Gastroesophageal sphincter (tissue), 3 donors: ENCODE measurements around the gene DHRSX.

ENCODE experiments used
- POLR2A ChIP-seq, 2 donors: fragments of 450-650 bp; IDR thresholded peaks; one replicate each; pipeline ENCODE4 v1.6.1; 2017; ENCODE audit warnings: antibody characterized with exemption in 2 of 2, mild to moderate bottlenecking in 2 of 2, moderate library complexity in 1 of 2
- POLR2AphosphoS5 ChIP-seq: sonication (generic); formaldehyde crosslinking; IDR thresholded peaks from one replicate; pipeline ENCODE4 v1.6.1; 2017; ENCODE audit warnings: antibody characterized with exemption
- TF ChIP-seq, protein P1 (sequence below), 4 experiments: fragments of 200-600 bp in 2 of 4; fragments of 450-650 bp in 2 of 4; sonication (generic) in 1 of 4; IDR thresholded peaks; one replicate each; pipeline ENCODE4 v1.5.1; 2017 to 2019; ENCODE audit warnings: antibody characterized with exemption in 4 of 4, mild to moderate bottlenecking in 2 of 4, moderate library complexity in 2 of 4

DNA sequence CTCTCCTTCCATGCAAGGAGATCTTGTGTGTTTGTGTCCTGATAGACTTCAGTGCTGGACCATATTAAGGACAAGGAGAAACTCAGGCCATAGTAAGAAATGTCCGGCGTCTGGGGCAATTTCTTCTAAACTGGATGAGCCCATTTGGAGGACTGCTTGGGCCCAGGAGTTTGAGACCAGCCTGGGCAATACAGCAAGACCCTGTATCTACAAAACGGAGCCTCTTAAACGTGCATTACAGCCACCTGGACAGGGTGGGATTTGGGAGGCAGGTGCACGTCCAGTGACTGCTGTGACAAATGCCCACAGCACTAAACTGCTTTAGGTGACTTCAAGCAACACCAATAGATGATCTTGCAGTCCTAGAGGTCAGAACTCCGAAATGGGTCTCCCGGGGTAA, 311.9 kb downstream of the DHRSX start:
- TF ChIP-seq POLR2AphosphoS5 (no peak), POLR2A (IDR thresholded peaks at IDR 0.05) (no peak)
- TF ChIP-seq, protein P1, sequence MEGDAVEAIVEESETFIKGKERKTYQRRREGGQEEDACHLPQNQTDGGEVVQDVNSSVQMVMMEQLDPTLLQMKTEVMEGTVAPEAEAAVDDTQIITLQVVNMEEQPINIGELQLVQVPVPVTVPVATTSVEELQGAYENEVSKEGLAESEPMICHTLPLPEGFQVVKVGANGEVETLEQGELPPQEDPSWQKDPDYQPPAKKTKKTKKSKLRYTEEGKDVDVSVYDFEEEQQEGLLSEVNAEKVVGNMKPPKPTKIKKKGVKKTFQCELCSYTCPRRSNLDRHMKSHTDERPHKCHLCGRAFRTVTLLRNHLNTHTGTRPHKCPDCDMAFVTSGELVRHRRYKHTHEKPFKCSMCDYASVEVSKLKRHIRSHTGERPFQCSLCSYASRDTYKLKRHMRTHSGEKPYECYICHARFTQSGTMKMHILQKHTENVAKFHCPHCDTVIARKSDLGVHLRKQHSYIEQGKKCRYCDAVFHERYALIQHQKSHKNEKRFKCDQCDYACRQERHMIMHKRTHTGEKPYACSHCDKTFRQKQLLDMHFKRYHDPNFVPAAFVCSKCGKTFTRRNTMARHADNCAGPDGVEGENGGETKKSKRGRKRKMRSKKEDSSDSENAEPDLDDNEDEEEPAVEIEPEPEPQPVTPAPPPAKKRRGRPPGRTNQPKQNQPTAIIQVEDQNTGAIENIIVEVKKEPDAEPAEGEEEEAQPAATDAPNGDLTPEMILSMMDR (IDR thresholded peaks at IDR 0.05), result no peak
